NOMO-1 (cell line): ENCODE measurements around the gene POLR1A.

Source experiments
- DNase-seq, 2 experiments: peaks; one replicate each; lab custom pipeline; 2025; ENCODE audit not compliant: unreplicated experiment in 2 of 2; lab: John Stamatoyannopoulos, UW

Gene POLR1A

DNA sequence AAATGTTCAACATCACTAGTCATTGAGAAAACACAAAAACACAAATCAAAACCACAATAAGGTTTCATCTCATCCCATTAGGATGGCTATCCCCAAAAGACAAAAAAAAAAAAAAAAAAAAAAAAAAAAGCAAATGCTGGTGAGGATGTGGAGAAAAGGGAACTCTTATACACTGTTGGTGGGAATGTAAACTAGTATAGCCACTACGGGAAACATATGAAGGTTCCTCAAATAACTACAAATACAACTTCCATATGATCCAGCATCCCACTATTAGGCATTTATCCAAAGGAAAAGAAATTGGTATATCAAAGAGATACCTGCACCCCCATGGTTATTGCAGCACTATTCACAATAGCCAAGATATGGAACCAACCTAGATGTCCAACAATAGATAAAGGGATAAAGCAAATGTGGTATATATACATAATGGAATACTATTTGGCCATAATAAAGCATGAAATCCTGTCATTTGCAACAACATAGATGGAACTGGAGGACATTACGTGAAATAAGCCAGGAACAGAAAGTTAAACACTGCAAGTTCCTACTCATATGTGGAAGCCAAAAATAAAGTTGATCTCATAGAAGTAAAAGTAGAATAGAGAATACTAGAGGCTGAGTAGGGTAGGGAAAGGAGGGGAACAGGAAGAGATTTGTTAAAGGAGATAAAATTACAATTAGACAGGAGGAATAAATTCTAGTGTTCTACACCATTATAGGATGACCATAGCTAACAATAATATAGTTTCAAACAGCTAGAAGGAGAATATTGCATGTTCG, 8.4 kb downstream of the POLR1A start:
- no peak for DNase-seq

DNA sequence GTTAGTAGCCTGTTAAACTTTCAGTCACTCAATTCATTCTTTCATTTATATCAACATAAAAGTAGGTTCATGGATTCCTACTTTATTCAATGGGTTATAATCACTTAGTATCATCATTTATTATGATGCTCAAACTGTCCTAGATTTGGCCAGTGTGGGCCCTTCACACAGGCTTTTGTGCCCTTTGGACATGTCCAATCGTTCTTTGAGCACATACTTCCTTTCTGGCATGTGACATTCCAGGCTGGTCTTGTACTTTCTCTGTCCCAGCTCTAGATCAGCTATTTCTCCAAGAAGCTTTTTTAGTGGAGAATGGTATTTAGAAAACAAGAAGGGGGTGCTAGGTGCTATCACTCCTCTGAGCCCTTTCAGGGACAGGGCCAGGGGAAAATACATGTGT, 11.5 kb downstream of the POLR1A start:
- DNase-seq: no peak

DNA sequence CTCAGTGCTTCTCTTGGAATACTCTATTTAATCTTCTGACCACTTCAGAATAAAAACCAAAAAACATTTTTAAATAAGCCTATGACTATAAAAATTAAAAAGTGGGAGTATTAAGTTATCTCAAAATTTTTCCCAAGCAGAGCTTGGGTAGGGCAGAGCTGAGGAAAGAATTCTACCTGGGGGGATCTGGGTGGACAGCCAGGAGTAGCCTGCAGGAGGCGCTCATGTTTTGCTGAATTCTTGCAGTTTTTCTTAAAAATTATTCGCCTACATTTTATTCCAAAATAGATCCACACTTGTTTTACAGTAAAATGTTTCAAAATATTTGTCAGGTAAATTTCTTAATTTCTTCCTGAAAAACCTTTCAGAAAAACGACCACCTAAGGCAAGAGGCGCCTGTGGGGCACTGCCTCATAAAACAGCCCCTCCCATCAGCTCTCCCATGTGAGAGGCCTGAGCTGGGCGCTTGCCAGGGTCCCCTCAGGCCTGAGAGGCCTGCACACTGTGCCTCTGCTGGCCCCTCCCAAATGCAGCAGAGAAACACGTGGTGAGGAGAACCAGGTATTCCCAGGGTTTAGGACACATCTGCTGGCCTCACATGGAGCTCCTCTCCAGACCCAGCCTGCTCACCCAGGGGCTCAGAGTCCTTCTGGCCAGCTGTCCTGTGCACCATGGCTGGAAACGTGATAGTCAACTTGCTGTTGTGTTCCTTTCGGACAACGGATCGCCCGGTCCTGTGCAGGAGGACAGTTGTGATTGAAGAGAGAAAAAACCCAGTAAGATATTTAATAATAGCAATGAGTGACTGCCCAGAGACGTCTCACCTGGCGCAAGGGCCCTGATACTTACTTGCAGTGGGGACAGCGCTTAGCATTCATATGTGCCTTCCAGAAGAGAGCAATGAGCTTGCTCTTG, 17.5 kb downstream of the POLR1A start:
- no peak for DNase-seq

DNA sequence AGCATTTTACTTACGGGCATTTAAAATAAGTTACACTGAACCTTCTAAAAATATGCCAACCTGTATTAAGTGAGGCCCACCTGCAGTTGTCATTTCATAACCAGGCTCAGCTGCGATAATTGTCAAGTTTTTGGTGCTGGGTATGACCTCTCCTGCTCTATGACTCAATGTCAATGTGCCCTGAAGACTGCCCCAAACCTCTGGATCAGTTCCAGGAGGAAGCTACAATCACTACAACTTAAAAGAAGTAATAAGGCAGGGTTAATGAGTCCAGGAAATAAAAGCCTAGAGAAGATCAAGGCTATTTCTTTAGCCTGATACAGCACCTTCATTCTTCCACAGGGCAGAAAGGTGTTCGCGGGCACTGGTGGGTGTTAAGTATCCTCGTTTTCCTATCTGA, 22.9 kb downstream of the POLR1A start:
- no peak for DNase-seq

DNA sequence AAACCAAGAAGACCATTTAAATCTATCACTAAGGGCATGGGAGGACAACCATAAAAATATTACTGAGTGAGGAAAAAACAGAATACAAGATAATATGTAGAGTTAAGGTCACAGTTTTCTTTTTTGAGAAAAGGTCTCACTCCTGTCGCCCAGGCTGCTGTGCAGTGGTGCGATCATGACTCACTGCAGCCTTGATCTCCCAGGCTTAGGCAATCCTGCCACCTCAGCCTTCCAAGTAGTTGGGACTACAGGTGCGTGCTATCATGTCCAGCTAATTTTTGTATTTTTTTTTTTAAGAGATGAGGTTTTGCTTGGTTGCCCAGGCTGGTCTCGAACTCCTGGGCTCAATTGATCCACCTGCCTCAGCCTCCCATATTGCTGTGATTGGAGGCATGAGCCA, 24.0 kb downstream of the POLR1A start:
- no peak for DNase-seq

DNA sequence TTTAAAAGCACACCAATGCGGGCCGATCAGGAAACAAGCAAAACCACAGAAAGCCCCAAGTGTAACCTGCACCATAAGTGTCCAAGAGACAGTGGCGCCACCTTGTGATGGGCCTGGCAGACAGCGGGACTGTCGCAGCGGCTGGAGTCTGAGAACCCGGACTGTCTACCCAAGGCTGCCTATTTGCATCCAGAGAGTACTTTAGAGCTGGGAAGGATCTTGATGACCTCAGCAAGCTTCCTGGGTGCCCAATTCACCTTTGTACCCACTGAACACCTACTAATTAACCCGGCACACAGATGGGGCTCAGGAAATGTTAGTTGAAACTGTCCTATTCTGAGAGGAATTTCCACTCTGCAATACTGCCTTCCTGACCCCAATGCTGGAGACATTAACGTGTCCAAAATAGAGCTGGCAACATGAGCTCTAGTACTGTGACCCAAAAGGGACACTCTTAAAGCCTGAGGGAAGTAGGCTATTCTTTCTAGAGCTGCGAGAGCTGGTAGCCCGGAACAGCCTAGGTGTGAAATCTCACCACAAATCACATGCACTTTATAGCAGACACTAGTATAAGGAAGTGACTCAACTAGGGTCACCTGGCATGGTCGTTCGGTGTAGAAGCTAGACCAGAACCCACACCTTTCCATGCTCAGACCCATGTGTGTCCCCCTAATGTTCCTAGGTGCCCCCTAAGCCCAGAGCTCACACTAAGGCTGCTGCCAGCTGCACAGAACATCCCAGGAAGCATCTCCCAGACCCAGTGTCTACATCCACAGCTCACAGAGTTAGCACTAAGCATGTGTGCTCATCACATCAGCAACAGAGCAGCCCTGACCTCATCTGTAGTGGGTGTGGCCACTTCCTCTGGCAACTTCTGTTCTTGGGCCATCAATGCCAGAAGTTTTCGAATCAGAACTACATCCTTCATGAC, 25.4 kb downstream of the POLR1A start:
- DNase-seq: peak; percentile 43 to 44

DNA sequence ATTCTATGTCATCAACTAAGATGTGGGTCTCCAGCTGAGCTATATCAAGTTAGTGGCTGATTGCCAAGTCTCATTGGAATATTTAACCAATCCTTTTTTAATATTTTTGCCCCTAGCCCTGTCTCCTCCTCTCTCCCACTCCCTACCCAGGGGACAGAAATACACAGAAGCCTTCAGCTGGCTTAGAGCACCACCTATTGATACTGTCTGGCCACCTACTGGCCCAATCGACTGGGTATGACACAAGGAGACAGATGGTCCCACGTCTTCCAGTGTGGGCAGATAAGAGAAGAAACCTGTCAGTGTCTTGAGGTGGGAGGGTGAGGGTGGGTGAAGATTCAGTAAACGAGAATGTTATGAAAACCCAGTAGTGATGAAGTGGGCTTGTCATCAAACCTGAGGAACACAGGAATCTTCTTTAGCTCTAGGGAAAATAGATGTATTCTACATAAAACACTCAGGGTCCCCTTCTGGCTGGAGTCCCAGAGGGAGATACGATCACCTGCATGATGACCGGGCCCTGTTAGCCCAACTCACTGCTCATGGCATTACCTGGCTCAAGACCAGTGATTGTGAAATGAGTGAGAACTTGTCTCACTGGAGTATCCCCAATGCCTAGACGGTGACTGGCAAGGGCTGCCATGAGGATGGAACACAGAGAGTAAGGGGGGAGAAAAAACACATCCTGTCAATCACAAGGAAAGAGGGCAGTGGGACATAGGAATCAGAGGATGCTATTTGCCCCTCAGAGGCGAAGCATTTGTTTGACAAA, 26.7 kb downstream of the POLR1A start:
- no peak for DNase-seq

DNA sequence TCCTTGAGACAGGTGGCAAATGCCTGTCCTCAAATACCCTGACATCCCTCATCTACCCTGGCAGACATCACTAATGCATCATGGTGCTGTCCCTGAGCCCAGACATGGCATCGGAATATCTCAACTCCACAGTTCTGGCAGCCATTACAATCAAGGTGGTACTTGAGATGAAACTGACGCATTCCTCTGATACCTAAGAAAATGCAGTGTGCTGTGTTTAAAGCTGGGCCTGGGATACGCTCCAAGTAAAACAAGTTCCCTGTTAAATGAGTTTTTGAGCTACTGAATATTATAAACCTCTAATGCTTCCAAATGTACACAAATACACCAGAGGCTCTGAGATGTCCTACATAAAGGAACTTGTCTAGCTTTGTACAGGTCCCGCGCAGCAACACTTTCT, 29.8 kb downstream of the POLR1A start:
- DNase-seq: no peak

DNA sequence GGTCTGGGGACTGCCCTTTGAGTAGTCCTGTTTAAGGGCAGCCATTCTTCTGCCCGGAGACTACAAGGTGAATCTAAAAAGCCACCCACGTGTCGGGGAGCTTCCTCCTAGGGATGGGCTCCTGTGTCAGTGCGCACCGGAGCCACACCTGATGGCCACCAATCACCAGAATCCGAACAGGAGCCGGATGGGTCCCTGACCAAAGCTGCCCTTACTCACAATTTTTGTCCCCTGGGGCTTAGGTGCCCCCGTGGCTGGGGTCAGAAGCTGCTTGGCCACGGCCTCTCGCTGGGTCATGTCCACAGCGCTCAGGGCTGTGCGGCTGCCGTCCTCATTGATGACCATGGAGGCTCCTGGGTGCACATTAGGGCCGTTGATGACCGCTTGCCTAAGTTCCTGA, 30.9 kb downstream of the POLR1A start:
- DNase-seq: no peak

DNA sequence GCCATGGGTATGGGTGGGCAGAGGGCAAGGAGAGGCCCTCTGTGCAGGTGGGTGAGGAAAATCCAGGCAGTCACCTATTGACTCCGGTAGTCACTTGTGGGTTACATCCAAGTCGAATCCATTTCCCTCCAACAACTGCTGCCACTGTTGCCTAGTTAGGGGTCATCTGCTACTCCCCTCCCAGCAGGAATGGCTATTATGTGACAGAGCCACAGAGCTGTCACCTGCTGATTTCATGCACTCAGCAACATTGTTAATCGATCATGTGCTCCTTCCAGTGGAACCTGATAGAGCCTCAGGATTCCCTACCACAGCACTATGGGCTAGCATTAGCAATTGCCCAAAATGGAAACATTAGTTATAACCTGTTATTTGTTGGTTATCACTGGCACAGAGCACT, 31.4 kb downstream of the POLR1A start:
- no peak for DNase-seq

DNA sequence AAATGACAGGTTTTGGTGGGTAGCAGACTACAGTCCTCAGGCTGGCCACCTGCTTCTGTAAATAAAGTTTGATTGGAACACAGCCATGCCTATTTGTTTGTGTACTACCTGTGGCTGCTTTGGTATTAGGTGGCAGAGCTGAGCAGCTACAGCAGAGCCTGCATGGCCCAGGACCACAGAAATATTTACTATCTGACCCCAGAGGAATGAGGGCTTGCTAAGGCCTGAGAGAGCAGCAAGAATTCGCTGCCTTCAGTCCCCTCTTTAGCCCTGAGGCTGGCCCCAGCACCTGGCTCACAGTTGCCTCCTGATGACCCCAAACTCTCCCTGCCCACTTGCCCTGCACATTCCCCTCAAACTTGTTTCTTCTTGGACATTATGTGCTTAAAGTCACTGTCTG, 32.5 kb downstream of the POLR1A start:
- no peak for DNase-seq

DNA sequence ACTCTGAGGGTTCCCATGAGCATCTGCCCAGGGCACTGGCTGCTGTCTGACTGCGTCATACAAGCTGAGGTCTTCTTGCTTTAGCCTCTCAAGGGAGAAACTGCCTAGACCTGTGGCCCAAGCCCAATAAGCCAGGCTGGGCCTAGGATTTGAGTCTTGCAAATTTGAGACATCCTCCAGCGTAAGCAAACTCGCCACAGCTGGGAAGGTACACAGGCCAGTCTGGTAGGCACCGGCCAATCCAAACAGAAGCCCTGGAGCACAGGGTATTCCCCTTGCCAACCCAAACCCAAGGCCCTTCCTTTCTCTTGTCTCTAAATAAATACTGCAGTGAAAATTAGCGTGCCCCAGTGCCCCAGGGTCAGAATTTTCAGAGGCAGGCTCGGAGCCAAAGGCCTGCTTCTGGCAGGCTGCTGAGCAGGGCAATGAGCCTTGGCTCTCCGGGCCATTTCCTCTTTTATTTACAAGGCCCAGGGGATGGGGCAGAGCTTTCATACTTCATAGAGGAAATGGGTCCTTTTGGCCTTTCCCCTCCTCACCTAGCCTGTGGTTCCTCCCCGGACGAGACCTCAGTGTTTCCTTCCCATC, 33.3 kb downstream of the POLR1A start:
- peak; percentile 6 to 15 for DNase-seq

DNA sequence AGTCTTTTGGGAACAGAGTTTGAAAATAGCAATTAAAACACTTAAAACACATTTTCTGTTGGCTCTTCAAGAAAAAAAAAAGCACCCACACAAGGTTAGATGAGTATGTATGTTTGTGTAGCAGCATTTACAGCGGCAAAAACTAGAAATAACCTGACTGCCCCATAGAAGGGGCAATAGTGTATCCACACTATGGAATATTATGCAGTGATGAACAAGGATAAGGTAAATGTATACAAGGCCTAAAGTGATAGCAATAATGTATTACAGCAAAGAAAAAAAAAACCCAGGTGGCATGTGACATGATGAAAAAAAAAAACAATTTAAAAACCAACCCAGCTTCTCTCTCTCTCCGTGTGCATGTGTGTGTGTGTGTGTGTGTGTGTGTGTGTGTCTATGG, 34.8 kb downstream of the POLR1A start:
- no peak for DNase-seq

DNA sequence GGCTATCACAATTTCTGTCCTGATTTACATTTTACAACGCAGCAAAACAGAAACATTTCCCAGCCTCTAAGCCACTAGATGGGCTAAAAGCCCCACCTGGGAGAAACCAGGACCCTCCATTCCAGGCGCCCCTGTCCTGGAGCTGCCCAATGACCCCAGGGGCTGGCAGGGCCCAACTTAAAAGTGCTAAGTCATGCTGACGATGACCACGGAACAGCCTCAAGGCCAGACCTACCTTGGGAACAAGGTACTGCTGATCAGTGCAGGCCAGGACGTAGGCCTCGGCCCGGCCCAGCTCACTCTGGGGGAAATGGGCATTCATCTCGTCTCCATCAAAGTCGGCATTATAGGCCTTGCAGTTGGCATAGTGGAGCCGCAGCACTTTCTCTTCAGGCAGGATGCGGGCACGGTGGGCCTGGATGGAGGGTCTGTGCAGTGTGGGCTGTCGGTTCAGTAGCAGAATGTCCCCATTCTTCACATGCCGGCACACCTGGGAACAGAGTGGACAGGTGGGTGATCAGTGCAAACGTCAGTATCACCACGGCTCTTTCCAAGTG, 35.8 kb downstream of the POLR1A start:
- DNase-seq: no peak

DNA sequence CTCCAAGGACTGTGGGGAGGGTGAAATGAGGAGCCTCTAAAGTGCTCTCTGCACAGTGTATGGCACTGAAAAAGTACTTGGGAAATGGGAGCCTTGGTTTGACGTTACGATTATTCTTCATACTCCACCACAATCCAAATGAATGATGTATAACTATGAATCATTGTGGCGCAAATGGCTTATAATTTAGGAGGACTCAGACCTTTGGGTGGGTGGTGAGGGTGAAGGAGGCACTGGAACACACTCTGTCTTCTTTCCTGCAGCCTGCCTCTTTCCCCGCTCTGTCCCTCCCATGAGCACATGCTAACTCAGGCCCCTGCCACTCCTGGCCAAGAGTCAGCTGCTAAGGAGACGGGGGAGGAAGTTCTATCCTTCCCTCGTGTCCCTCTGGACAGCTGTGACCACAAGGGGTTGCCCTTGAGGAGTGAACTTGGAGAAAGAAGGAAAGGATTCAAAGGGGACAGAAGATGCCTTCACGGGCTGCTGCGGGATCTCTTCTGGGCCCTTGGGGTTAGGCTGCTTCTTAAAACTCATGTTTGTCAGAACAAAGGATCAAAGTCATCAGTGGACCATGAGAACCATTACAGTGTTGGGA, 36.5 kb downstream of the POLR1A start:
- DNase-seq: no peak

DNA sequence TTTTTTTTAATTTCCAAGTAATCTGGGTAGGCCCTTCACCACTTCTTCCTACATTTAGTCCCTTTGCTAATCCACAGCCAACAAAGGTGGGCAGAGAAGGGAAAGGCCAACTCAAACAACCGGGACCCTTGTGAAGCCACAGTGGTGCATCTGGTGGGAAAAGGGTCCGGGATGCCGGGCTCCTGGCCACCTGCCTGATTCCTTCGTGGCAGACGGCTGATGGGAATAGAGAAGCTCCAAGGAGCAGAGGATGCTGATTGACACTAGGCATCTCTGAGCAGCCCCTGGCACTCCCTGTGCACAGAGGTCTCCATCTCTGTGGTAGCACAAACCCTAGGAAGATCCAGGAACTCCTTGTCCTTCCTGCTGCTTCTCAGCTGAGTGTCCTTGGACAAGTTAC, 37.0 kb downstream of the POLR1A start:
- DNase-seq: no peak

DNA sequence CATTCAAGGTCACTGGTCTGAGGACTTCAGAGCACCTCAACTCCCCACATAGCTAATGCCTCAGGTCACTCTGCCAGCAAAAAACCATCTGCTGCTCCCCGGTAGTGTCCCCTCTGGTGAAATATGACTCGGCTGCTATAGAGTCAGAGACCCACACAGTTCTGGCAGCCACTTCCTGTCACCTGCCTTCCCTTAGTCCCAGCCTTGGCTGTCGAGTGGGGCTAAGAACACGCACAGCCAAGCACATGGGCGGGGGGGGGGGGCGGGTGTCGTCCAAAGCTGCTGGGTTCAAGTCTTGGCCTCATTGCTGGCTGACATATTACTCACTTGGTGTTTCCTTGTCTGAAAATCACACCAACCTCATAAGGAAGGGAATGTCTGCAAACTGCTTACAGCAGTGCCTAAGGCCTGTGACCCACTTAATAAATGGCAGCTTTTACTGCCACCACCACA, 37.5 kb downstream of the POLR1A start:
- DNase-seq: no peak

DNA sequence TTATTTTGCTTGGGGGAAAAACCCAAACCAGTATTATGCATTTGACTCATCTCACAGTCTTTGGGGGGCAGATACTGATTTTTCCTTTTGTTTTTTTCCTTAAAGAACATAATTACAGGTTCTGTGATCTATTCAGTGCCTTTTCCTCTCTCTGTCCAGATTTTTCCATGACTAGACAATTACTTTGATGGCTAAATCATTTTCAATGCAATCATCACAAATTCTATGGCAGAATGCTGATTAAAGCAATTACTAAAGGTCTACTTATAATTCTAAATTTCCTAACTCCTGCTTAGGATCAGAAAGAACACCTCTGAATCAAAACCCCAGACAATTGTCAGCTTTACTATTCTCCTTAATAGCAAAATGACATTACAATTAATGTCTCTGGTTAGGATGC, 38.8 kb downstream of the POLR1A start:
- DNase-seq: no peak

DNA sequence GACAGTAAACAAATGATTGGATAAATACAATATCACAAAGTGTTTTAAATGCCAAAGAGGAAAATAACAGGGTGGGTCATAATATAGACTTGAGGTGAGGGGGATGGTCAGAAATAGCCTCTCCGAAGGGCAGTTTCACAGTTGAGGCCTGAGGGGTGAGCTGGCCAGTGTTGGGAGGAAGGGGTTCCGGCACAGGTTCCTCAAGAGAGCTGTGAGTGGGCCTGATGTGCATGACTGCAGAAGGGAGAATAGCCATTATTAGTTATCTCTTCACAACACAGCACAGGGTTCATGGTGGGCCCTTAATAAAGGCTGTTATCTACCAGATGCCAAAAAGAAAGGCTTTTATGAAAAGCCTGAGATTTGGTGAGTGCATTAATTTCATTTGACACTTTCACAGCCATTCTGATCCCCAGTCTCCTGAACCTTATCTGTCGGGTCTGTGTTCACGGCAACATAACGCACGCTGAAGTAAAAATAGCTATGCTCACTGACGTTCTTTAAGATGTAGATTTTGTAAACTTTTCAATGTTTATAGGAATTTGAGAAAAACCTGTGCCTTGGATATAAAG, 39.6 kb downstream of the POLR1A start:
- no peak for DNase-seq
